ENCODE data around the gene TSPY2.
"Not testable (repeated sequence)": the region's sequence is repeated elsewhere in the genome, so short reads cannot be mapped to it uniquely, and the experiment has no call there.

TSPY2 gene

GRCh38 chrY:6245923-6246322, at the start of gene TSPY2:
Gene TSPY2, plus strand, starts transcription at chrY:6246223. Its CDS starts 46 bp downstream, at chrY:6246269.
- not testable (repeated sequence) for H3K9ac ChIP-seq (ENCODE audit: insufficient read length); H3K27ac ChIP-seq; H3K4me3 ChIP-seq; DNase-seq (ENCODE audit: low read depth, low spot score); H3K9me3 ChIP-seq (ENCODE audit: low read depth, low read length); H3K36me3 ChIP-seq (ENCODE audit: insufficient read depth, low read length)

- not testable (repeated sequence) for DNase-seq (ENCODE audit: low read depth, low spot score); H3K36me3 ChIP-seq (ENCODE audit: insufficient read depth, low read length); H3K9ac ChIP-seq (ENCODE audit: insufficient read length); H3K27ac ChIP-seq; H3K4me3 ChIP-seq; H3K9me3 ChIP-seq (ENCODE audit: low read depth, low read length)
Measured at GRCh38 chrY:6209565-6209964, 36.5 kb upstream of the TSPY2 start.

GRCh38 chrY:6217045-6217444, 29.0 kb upstream of the TSPY2 start:
- not testable (repeated sequence) for H3K36me3 ChIP-seq (ENCODE audit: insufficient read depth, low read length); H3K9me3 ChIP-seq (ENCODE audit: low read depth, low read length); DNase-seq (ENCODE audit: low read depth, low spot score); H3K9ac ChIP-seq (ENCODE audit: insufficient read length); H3K27ac ChIP-seq; H3K4me3 ChIP-seq

GRCh38 chrY:6269839-6270238, 23.8 kb downstream of the TSPY2 start:
- H3K27ac ChIP-seq; H3K9me3 ChIP-seq (ENCODE audit: low read depth, low read length); H3K36me3 ChIP-seq (ENCODE audit: insufficient read depth, low read length); H3K4me3 ChIP-seq; H3K9ac ChIP-seq (ENCODE audit: insufficient read length); DNase-seq (ENCODE audit: low read depth, low spot score): not testable (repeated sequence)

Measured in SK-N-MC (cell line).